Endodermal cell (in vitro differentiated cells): ENCODE measurements around the gene ARSJ. TPM values are rescaled to one million over a fixed set of nuclear protein-coding genes. Genes with fewer than 3 reads are reported as not detected.
"Not testable (repeated sequence)": the region's sequence is repeated elsewhere in the genome, so short reads cannot be mapped to it uniquely, and the experiment has no call there.

ENCODE experiments used
- DNase-seq: peaks from one replicate; pipeline ENCODE4 v3.0.0-alpha.2; 2017
- H3K27ac ChIP-seq: 2 replicates; pipeline ENCODE4 v1.5.1; 2013; ENCODE audit warnings: mild to moderate bottlenecking, low read depth, low read length, moderate library complexity
- H3K27me3 ChIP-seq: 2 replicates; pipeline ENCODE4 v1.6.1; 2013; ENCODE audit warnings: mild to moderate bottlenecking, low read length, moderate library complexity; ENCODE audit not compliant: insufficient read depth, control insufficient read depth, poor library complexity, severe bottlenecking
- H3K36me3 ChIP-seq: 2 replicates; pipeline ENCODE4 v1.7.0; 2013; ENCODE audit warnings: mild to moderate bottlenecking, low read length, moderate library complexity; ENCODE audit not compliant: control insufficient read depth, insufficient read depth
- H3K4me1 ChIP-seq: one replicate; pipeline ENCODE4 v1.7.0; 2013; ENCODE audit warnings: low read length; ENCODE audit not compliant: control insufficient read depth, insufficient read depth
- H3K4me3 ChIP-seq: 2 replicates; pipeline ENCODE4 v1.5.1; 2013; ENCODE audit warnings: mild to moderate bottlenecking, low read length, moderate library complexity
- H3K9ac ChIP-seq: 2 replicates; pipeline ENCODE4 v1.6.1; 2013; ENCODE audit warnings: mild to moderate bottlenecking, low read length, moderate library complexity; ENCODE audit not compliant: poor library complexity, severe bottlenecking; ENCODE audit errors: extremely low read depth
- H3K9me3 ChIP-seq: 2 replicates; pipeline ENCODE4 v1.6.1; 2013; ENCODE audit warnings: mild to moderate bottlenecking, low read length, moderate library complexity; ENCODE audit not compliant: control insufficient read depth
- H3K27ac Mint-ChIP-seq: 2 replicates; pipeline ENCODE4 v1.8.0; 2020; ENCODE audit warnings: mixed read lengths
- H3K27me3 Mint-ChIP-seq: 2 replicates; pipeline ENCODE4 v1.8.0; 2021; ENCODE audit warnings: mild to moderate bottlenecking, mixed read lengths; ENCODE audit not compliant: insufficient read depth
- H3K36me3 Mint-ChIP-seq: 2 replicates; pipeline ENCODE4 v1.8.0; 2020; ENCODE audit warnings: low read depth, mixed read lengths
- H3K4me1 Mint-ChIP-seq: 2 replicates; pipeline ENCODE4 v1.8.0; 2020; ENCODE audit warnings: mixed read lengths
- H3K4me3 Mint-ChIP-seq: 2 replicates; pipeline ENCODE4 v1.8.0; 2020; ENCODE audit warnings: mild to moderate bottlenecking, moderate library complexity, mixed read lengths
- H3K9me3 Mint-ChIP-seq: 2 replicates; pipeline ENCODE4 v1.8.0; 2020; ENCODE audit warnings: mild to moderate bottlenecking, mixed read lengths
- CTCF ChIP-seq: fragments of 200-600 bp; sonication (generic); conservative IDR thresholded peaks from 2 replicates; pipeline ENCODE4 v1.5.0; 2021; ENCODE audit warnings: antibody characterized with exemption, mild to moderate bottlenecking
- WGBS, 2 experiments: methylation state at CpG; one replicate each; pipeline versions ENCODE4 v1.1.5 to v1.1.7; 2013; ENCODE audit warnings: missing lambda C conversion rate in 2 of 2, mixed read lengths in 1 of 2; ENCODE audit not compliant: insufficient coverage in 1 of 2, insufficient read length in 1 of 2; 5-methylcytosine and 5-hydroxymethylcytosine counted together
- total RNA-seq, 2 donors: library from RNA; stranded (reverse); fragmentation: NEBNext Ultra II Directional in 1 of 2; extraction: Animal tissue kit (Norgen Biotek cat#: 25700) in 1 of 2; gene quantifications; 2 replicates in 1 of 2; 3 replicates in 1 of 2; pipeline ENCODE4 v1.2.1, GENCODE V29; 2021

ARSJ gene
- total RNA-seq, 2 donors from 2014 or later: 0.35 to 0.77 TPM

DNA sequence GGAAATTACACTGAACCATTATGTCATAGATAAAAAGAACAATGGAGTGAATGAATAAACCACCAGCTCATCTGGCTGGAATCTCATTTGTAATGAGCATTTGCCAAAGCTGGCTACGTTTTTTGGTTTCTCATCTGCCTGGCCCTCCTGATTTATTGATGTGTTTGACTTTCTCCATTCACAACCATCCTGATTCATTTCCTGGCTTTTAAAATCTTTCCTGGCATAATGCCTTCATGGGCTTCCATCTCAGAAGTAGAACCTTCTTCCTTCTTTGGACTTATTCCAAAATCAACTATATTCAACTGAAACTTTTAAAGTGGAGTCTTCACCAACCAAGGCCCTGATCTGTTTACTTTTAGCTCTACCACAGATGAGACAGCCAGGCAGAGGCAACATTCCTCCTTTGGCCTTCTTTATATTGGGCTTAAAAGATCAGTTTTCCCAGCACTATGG is 36.0 kb upstream of the ARSJ start:
- no peaks in the 10 kb centered on the region for H3K9me3 ChIP-seq
- TF ChIP-seq CTCF: no peak
- WGBS, 2 experiments: 89 to 90% methylated on average over 1 of the region's 1 CpG
- H3K4me1 Mint-ChIP-seq: no peaks in the 10 kb centered on the region
- H3K4me3 Mint-ChIP-seq: no peak overlapping the region
- H3K27me3 ChIP-seq: no peaks in the 10 kb centered on the region
- no peaks in the 10 kb centered on the region for H3K9me3 Mint-ChIP-seq
- H3K4me3 ChIP-seq: no peak overlapping the region
- no peaks in the 10 kb centered on the region for H3K27me3 Mint-ChIP-seq
- DNase-seq: no peak
- H3K36me3 ChIP-seq: no peaks in the 10 kb centered on the region
- no peak overlapping the region for H3K27ac Mint-ChIP-seq
- H3K9ac ChIP-seq: no peak overlapping the region
- H3K4me1 ChIP-seq: no peaks in the 10 kb centered on the region
- H3K27ac ChIP-seq: no peak overlapping the region
- H3K36me3 Mint-ChIP-seq: no peaks in the 10 kb centered on the region

DNA sequence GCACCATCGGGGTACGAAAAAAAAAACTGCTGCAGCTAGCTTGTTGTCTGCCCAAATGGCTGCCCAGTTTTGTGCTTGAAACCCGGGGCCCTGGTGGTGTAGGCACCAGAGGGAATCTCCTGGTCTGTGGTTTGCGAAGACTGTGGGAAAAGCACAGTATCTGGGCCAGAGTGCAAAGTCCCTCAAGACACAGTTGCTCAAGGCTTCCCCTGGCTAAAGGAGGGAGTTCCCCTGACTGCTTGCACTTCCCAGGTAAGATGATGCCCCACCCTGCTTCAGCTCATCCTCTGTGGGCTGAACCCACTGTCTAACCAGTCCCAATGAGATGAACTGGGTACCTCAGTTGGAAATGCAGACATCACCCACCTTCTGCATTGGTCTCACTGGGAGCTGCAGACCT is 33.8 kb upstream of the ARSJ start:
- H3K9me3 Mint-ChIP-seq, H3K4me3 Mint-ChIP-seq, H3K9ac ChIP-seq, H3K4me3 ChIP-seq, H3K4me1 Mint-ChIP-seq, H3K27ac ChIP-seq, H3K27ac Mint-ChIP-seq, H3K9me3 ChIP-seq, H3K36me3 Mint-ChIP-seq, H3K36me3 ChIP-seq, H3K4me1 ChIP-seq, H3K27me3 Mint-ChIP-seq, DNase-seq, H3K27me3 ChIP-seq: not testable (repeated sequence)
- WGBS, 2 experiments: 91 to 100% methylated on average over 2 to 4 of the region's 4 CpGs

GRCh38 chr4:114012749-114013148 is 33.3 kb upstream of the ARSJ start:
- Mint-ChIP-seq H3K36me3 (no peaks in the 10 kb centered on the region), H3K9me3 (no peaks in the 10 kb centered on the region), H3K27me3 (no peaks in the 10 kb centered on the region), H3K4me3 (no peak overlapping the region), H3K4me1 (no peaks in the 10 kb centered on the region), H3K27ac (no peak overlapping the region)
- TF ChIP-seq CTCF: no peak
- Histone ChIP-seq H3K9me3 (no peaks in the 10 kb centered on the region), H3K4me1 (no peaks in the 10 kb centered on the region), H3K9ac (no peak overlapping the region), H3K36me3 (no peaks in the 10 kb centered on the region), H3K27me3 (no peaks in the 10 kb centered on the region), H3K27ac (no peak overlapping the region), H3K4me3 (no peak overlapping the region)
- 90% methylated on average over 5 to 8 of the region's 8 CpGs for WGBS, 2 experiments
- no peak for DNase-seq
